Stimulated activated CD8-positive, alpha-beta memory T cell treated with anti-CD3 and anti-CD28 coated beads, Interleukin-2, amount 100 ng/mL, for 1 hour (primary cell): ENCODE data around the gene F10.

Experiments
- DNase-seq, 2 donors: peaks; one replicate each; pipeline ENCODE4 v3.0.0-alpha.2; 2020; ENCODE audit warnings: low read depth in 2 of 2

F10 gene

GRCh38 chr13:113137691-113138298 lies 15.2 kb downstream of the F10 start:
- DNase-seq = no peak

GRCh38 chr13:113138792-113139551 lies 16.4 kb downstream of the F10 start:
- no peak for DNase-seq

- no peak for DNase-seq
Measured at GRCh38 chr13:113139577-113139976, 17.0 kb downstream of the F10 start.

- DNase-seq = no peak
Measured at GRCh38 chr13:113140677-113141600, 18.3 kb downstream of the F10 start.

- no peak for DNase-seq
Measured at GRCh38 chr13:113141601-113141970, 19.0 kb downstream of the F10 start.

GRCh38 chr13:113142876-113143275 lies 20.3 kb downstream of the F10 start:
- DNase-seq = no peak

- no peak for DNase-seq
Measured at GRCh38 chr13:113143466-113144254, 21.1 kb downstream of the F10 start.

- DNase-seq = no peak
Measured at GRCh38 chr13:113144255-113144629, 21.6 kb downstream of the F10 start.

- DNase-seq = no peak
Measured at GRCh38 chr13:113145496-113145895, 22.9 kb downstream of the F10 start.

GRCh38 chr13:113145911-113146598 lies 23.5 kb downstream of the F10 start:
- no peak for DNase-seq

GRCh38 chr13:113146750-113147149 lies 24.2 kb downstream of the F10 start:
- no peak for DNase-seq

- no peak for DNase-seq
Measured at GRCh38 chr13:113147206-113147605, 24.6 kb downstream of the F10 start.

GRCh38 chr13:113148407-113148806 lies 25.8 kb downstream of the F10 start:
- DNase-seq = no peak

GRCh38 chr13:113148940-113149503 lies 26.4 kb downstream of the F10 start:
- no peak for DNase-seq

GRCh38 chr13:113149711-113150549 lies 27.3 kb downstream of the F10 start:
- DNase-seq = no peak

- no peak for DNase-seq
Measured at GRCh38 chr13:113150550-113151365, 28.2 kb downstream of the F10 start.

GRCh38 chr13:113151745-113152690 lies 29.4 kb downstream of the F10 start:
- DNase-seq = no peak

GRCh38 chr13:113152691-113152983 lies 30.0 kb downstream of the F10 start:
- DNase-seq = no peak
